DOHH2 (cell line): ENCODE results near the gene CEP131.

ENCODE experiments used
- H3F3A ChIP-seq: fragments of 200-600 bp; sonication (generic), shearing (Covaris generic); 2 replicates; pipeline ENCODE4 v1.6.0; 2016; ENCODE audit warnings: antibody characterized with exemption, mild to moderate bottlenecking; ENCODE audit not compliant: control insufficient read depth, insufficient read depth
- H3K27ac ChIP-seq: fragments of 200-600 bp; sonication (generic); 2 replicates; pipeline ENCODE4 v1.5.1; 2014; ENCODE audit warnings: low read depth, mild to moderate bottlenecking, low read length, moderate library complexity
- H3K27me3 ChIP-seq: fragments of 200-600 bp; sonication (generic); 2 replicates; pipeline ENCODE4 v1.6.1; 2014; ENCODE audit warnings: mild to moderate bottlenecking, low read length, mixed read lengths; ENCODE audit not compliant: control insufficient read depth
- H3K36me3 ChIP-seq: fragments of 200-600 bp; sonication (generic); 2 replicates; pipeline ENCODE4 v1.6.1; 2014; ENCODE audit warnings: mild to moderate bottlenecking, low read length, moderate library complexity, mixed read lengths; ENCODE audit not compliant: control insufficient read depth
- H3K4me1 ChIP-seq: fragments of 200-600 bp; sonication (generic); 2 replicates; pipeline ENCODE4 v1.6.1; 2014; ENCODE audit warnings: mild to moderate bottlenecking, low read length, mixed read lengths; ENCODE audit not compliant: control insufficient read depth
- H3K4me2 ChIP-seq: fragments of 200-600 bp; sonication (generic); 2 replicates; pipeline ENCODE4 v1.6.0; 2014; ENCODE audit warnings: mild to moderate bottlenecking, low read length, moderate library complexity
- H3K4me3 ChIP-seq: fragments of 200-600 bp; sonication (generic); 2 replicates; pipeline ENCODE4 v1.5.1; 2014; ENCODE audit warnings: mild to moderate bottlenecking, low read length, mixed read lengths
- H3K79me2 ChIP-seq: fragments of 200-600 bp; sonication (generic); 2 replicates; pipeline ENCODE4 v1.6.1; 2014; ENCODE audit warnings: mild to moderate bottlenecking, low read length, mixed read lengths; ENCODE audit not compliant: control insufficient read depth
- H3K9me2 ChIP-seq: fragments of 200-600 bp; sonication (generic); replicated peaks from 2 replicates; pipeline ENCODE4 v1.6.1; 2014; ENCODE audit warnings: mild to moderate bottlenecking, low read length, mixed read lengths; ENCODE audit not compliant: control insufficient read depth
- H3K9me3 ChIP-seq: fragments of 200-600 bp; sonication (generic); 2 replicates; pipeline ENCODE4 v1.6.1; 2014; ENCODE audit warnings: antibody characterized with exemption, low read length, mixed read lengths; ENCODE audit not compliant: control insufficient read depth, insufficient read depth
- H4K20me1 ChIP-seq: fragments of 200-600 bp; sonication (generic); 2 replicates; pipeline ENCODE4 v1.6.0; 2014; ENCODE audit warnings: low read depth, mild to moderate bottlenecking, antibody characterized with exemption, low read length, moderate library complexity; ENCODE audit not compliant: control insufficient read depth, insufficient read depth
- EZH2phosphoT487 ChIP-seq: fragments of 200-600 bp; sonication (generic); IDR thresholded peaks from 2 replicates; pipeline ENCODE4 v1.6.1; 2017; ENCODE audit warnings: borderline replicate concordance, mild to moderate bottlenecking, antibody characterized with exemption, low read length, moderate library complexity, mixed read lengths
- TF ChIP-seq, protein P1 (sequence below): fragments of 200-600 bp; sonication (generic); IDR thresholded peaks from one replicate; pipeline ENCODE4 v1.5.1; 2014; ENCODE audit warnings: antibody characterized with exemption, mild to moderate bottlenecking, low read depth, low read length; ENCODE audit not compliant: poor library complexity, severe bottlenecking

The CEP131 gene

DNA sequence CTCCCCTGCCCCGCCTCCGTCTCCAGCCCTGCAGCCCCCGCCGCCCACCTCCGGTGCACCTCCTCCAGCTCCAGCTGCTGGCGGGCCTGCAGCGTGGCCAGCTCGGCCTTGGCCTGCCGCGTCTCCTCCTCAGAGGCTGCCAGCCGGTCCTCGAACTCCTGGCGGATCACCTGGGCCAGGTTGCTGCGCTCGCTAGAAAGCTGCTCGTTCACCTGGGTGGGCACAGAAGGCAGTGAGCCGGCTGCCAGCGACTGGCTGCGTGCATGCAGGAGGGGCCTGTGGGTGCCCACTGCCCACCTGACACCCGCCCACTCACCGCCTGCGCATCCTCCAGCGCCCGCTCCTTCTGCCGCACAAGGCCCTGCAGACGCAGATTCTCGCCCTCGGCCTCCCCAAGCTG lies 32.2 kb downstream of the CEP131 start:
- no peaks in the 10 kb centered on the region for H3K36me3 ChIP-seq
- no peaks in the 10 kb centered on the region for H3K9me2 ChIP-seq
- TF ChIP-seq, protein P1, sequence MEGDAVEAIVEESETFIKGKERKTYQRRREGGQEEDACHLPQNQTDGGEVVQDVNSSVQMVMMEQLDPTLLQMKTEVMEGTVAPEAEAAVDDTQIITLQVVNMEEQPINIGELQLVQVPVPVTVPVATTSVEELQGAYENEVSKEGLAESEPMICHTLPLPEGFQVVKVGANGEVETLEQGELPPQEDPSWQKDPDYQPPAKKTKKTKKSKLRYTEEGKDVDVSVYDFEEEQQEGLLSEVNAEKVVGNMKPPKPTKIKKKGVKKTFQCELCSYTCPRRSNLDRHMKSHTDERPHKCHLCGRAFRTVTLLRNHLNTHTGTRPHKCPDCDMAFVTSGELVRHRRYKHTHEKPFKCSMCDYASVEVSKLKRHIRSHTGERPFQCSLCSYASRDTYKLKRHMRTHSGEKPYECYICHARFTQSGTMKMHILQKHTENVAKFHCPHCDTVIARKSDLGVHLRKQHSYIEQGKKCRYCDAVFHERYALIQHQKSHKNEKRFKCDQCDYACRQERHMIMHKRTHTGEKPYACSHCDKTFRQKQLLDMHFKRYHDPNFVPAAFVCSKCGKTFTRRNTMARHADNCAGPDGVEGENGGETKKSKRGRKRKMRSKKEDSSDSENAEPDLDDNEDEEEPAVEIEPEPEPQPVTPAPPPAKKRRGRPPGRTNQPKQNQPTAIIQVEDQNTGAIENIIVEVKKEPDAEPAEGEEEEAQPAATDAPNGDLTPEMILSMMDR: no peak
- TF ChIP-seq EZH2phosphoT487: no peak
- H3K27ac ChIP-seq: no peak overlapping the region
- H3K4me2 ChIP-seq: no peak overlapping the region
- no peaks in the 10 kb centered on the region for H3K9me3 ChIP-seq
- H3K4me1 ChIP-seq: no peaks in the 10 kb centered on the region
- H4K20me1 ChIP-seq: no peaks in the 10 kb centered on the region
- H3K79me2 ChIP-seq: no peaks in the 10 kb centered on the region
- no peaks in the 10 kb centered on the region for H3F3A ChIP-seq
- H3K27me3 ChIP-seq: no peaks in the 10 kb centered on the region
- H3K4me3 ChIP-seq: no peak overlapping the region

DNA sequence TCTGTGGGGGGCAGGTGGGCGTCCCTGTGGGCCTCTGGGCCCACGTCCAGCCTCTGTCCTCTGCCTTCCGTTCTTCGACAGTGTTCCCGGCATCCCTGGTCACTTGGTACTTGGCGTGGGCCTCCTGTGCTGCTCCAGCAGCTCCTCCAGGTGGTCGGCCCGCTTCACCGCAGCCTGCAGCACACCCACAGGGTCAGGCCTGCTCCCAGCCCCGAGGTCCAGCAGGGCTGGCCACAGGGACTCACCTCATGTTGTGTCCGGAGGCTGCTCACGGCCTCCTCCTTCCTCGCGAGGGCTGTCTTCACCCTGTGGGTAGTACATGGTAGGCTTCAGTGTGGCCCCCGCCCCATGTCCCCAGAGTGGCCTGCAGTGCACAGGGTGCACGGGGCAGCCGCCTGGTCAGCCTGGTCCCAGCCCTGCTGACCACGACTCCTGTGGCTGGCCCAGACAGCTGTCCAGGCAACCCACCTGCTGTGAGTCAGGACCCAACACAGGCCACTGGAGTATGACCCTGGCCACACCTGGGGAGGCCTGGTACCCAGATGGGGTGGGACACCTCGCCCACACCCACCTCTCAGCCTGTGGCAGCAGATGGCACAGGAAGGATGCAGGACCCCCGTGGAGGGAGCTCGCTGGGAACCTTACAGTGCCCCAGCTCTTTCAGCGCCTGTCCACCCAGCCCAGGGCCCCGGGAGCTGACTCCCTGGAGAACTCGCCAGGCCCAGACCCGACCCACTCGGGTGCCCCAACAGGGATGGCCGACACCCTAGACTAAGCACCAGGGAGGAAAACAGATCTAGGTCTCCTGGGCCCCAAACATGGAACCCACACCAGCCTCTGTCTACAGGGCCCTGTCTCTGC lies 32.9 kb downstream of the CEP131 start:
- Histone ChIP-seq H3K27ac (no peak overlapping the region), H4K20me1 (no peaks in the 10 kb centered on the region), H3K79me2 (no peaks in the 10 kb centered on the region), H3K9me3 (no peaks in the 10 kb centered on the region), H3K27me3 (no peaks in the 10 kb centered on the region), H3F3A (no peaks in the 10 kb centered on the region), H3K4me3 (no peak overlapping the region), H3K4me2 (no peak overlapping the region), H3K9me2 (no peaks in the 10 kb centered on the region), H3K4me1 (no peaks in the 10 kb centered on the region), H3K36me3 (no peaks in the 10 kb centered on the region)
- TF ChIP-seq, protein P1: no peak
- no peak for TF ChIP-seq EZH2phosphoT487

DNA sequence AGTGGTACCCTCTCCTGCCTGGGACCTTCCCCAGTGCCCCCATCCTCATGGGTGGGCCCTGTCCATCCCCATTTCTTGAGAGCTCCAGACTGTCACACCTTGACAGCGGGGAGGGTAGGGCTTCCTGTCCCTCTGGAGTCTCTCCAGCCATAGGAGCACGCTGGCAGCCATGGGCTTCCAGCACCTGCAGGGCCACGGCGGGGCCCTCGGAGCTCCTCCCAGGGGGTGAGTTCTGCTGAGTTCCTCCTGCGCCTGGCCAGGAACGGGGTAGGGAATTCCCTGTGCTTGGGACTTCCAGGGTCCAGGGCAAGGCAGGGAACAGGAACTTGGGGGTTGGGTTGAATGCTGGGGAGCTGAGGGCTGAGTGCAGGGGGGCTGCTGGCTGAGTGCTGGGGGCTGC lies 33.7 kb downstream of the CEP131 start:
- Histone ChIP-seq H3K4me1 (no peaks in the 10 kb centered on the region), H3K79me2 (no peaks in the 10 kb centered on the region), H3K36me3 (no peaks in the 10 kb centered on the region), H3K4me3 (no peak overlapping the region), H3K9me3 (no peaks in the 10 kb centered on the region), H3K9me2 (no peaks in the 10 kb centered on the region), H3F3A (no peaks in the 10 kb centered on the region), H3K27ac (no peak overlapping the region), H3K4me2 (no peak overlapping the region), H4K20me1 (no peaks in the 10 kb centered on the region), H3K27me3 (no peaks in the 10 kb centered on the region)
- TF ChIP-seq, protein P1: no peak
- no peak for TF ChIP-seq EZH2phosphoT487
